Measurements from ENCODE around the gene RITA1. TPM values are rescaled to one million over a fixed set of nuclear protein-coding genes. Genes with fewer than 3 reads are reported as not detected.

Gene RITA1
- total and polyA plus RNA-seq, 10 of the 15 experiments (the other 5 are each of a cell fraction or from before 2014, with no cell fraction given): 2.3 to 39.9 (median 24.8) TPM

DNA sequence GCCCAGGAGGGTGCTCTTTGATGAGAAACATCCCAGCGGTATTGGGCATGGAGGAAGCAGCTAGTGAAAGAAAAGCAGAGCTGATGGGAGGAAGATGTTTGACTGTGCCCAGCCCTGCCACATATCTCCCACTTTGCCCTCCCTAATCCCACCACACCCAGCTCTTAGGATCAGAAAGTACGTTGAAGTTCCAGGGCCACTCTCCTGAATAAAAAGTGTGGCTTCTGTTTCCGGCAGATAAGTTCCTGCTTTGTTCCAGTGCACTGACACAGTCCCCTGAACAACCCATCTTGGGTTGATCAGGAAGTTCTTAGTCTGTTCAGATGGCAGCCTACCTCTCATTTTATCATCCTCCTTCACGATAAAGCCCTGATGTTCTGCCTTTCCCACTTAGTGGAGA lies 52.2 kb downstream of the RITA1 start:
- H3K79me2 ChIP-seq (ENCODE audit: control insufficient read depth, insufficient read depth, low read length): no peaks in the 10 kb centered on the region; the same call in 1 of the 2 replicates
- H3K4me1 ChIP-seq (ENCODE audit: control insufficient read depth, insufficient read depth, low read length): peaks cover 13% of the 10 kb centered on the region

More for the DNA sequence above, 52.2 kb downstream of the RITA1 start:
- FAIRE-seq: no peak
- Histone ChIP-seq H3K4me2 (ENCODE audit: control insufficient read depth, insufficient read depth) (no peak overlapping the region), H3K4me3 (no peak overlapping the region), H3K27me3 (replicated peaks in 1 of 2; ENCODE audit: control insufficient read depth in 2 of 2, insufficient read depth in 2 of 2, low read length in 1 of 2) (no peaks in the 10 kb centered on the region), H3K9ac (ENCODE audit: control insufficient read depth, insufficient read depth, low read length) (0 out of 2 replicates have a peak overlapping the region, but pooled peaks have one; percentile 3), H4K20me1 (ENCODE audit: control insufficient read depth, insufficient read depth) (no peaks in the 10 kb centered on the region), H3K36me3 (ENCODE audit: control insufficient read depth in 2 of 2, insufficient read depth in 2 of 2, low read length in 1 of 2) (peaks cover 6 to 17% of the 10 kb centered on the region in 2 experiments), H2AFZ (ENCODE audit: control insufficient read depth, low read depth, low read length) (no peak overlapping the region), H3K27ac (ENCODE audit: control insufficient read depth, insufficient read depth) (no peak overlapping the region), H3K9me3 (replicated peaks; ENCODE audit: control insufficient read depth, insufficient read depth, low read length) (no peaks in the 10 kb centered on the region)
- ChIA-PET SMC1A (ENCODE audit: uncharacterized antibody, unreplicated experiment) (interaction anchor here (0.7 to 6.7 kb wide), 4 partner anchors 15 to 1038 kb away, joined by 3 to 32 read pairs (median 5); no protein-coding TSS in a partner anchor), RAD21 (ENCODE audit: unreplicated experiment) (interaction anchor here (2.0 kb wide), 1 partner anchor 30 kb away, joined by 4 read pairs; no protein-coding TSS in a partner anchor), POLR2A (interaction anchor here (1.0 kb wide), 2 partner anchors 33 to 78 kb away, joined by 3 read pairs; no protein-coding TSS in a partner anchor), CTCF (interaction anchor here (1.1 to 1.8 kb wide), 3 partner anchors 16 to 41 kb away, joined by 3 to 6 read pairs (median 3); no protein-coding TSS in a partner anchor)
- intact Hi-C loops (cut with micrococcal nuclease; ENCODE audit: unreplicated experiment) (no loop called here), in situ Hi-C loops (cut with MboI) (no loop called here)
- no peak for TF ChIP-seq ASH2L (IDR thresholded peaks at IDR 0.05; ENCODE audit: borderline replicate concordance, low read depth)
- no peak for TF ChIP-seq RAD21 (IDR thresholded peaks at IDR 0.05; ENCODE audit: insufficient read depth, low read depth, low read length)
- TF ChIP-seq, protein P1, sequence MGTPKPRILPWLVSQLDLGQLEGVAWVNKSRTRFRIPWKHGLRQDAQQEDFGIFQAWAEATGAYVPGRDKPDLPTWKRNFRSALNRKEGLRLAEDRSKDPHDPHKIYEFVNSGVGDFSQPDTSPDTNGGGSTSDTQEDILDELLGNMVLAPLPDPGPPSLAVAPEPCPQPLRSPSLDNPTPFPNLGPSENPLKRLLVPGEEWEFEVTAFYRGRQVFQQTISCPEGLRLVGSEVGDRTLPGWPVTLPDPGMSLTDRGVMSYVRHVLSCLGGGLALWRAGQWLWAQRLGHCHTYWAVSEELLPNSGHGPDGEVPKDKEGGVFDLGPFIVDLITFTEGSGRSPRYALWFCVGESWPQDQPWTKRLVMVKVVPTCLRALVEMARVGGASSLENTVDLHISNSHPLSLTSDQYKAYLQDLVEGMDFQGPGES (IDR thresholded peaks at IDR 0.05): no peak
- TF ChIP-seq SIX5 (IDR thresholded peaks at IDR 0.05; ENCODE audit: low read depth, low read length, severe bottlenecking): no peak
- no peak for TF ChIP-seq TCF7 (IDR thresholded peaks at IDR 0.05; ENCODE audit: borderline replicate concordance)
- TF ChIP-seq ZSCAN29 (IDR thresholded peaks at IDR 0.05): no peak
- TF ChIP-seq CREM (IDR thresholded peaks at IDR 0.05; ENCODE audit: low read depth): no peak
- no peak for TF ChIP-seq RELA (IDR thresholded peaks at IDR 0.05; ENCODE audit: borderline replicate concordance, partially characterized antibody)
- TF ChIP-seq, protein P2, sequence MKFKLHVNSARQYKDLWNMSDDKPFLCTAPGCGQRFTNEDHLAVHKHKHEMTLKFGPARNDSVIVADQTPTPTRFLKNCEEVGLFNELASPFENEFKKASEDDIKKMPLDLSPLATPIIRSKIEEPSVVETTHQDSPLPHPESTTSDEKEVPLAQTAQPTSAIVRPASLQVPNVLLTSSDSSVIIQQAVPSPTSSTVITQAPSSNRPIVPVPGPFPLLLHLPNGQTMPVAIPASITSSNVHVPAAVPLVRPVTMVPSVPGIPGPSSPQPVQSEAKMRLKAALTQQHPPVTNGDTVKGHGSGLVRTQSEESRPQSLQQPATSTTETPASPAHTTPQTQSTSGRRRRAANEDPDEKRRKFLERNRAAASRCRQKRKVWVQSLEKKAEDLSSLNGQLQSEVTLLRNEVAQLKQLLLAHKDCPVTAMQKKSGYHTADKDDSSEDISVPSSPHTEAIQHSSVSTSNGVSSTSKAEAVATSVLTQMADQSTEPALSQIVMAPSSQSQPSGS (IDR thresholded peaks at IDR 0.05; ENCODE audit: low read length): no peak
- no peak for TF ChIP-seq KAT2A (conservative IDR thresholded peaks at IDR 0.05; ENCODE audit: control insufficient read depth, low read depth, low read length)
- no peak for DNase-seq (ENCODE audit: low read depth, low spot score)
- 81% methylated on average over 4 of the region's 4 CpGs for WGBS (ENCODE audit: insufficient coverage, insufficient replicate concordance, low lambda C conversion rate, missing lambda C conversion rate)
- ATAC-seq: no peak
- BruUV-seq (replicated peaks): no TSS peak
